ENCODE data around the gene ALDH18A1.

The ALDH18A1 gene

DNA sequence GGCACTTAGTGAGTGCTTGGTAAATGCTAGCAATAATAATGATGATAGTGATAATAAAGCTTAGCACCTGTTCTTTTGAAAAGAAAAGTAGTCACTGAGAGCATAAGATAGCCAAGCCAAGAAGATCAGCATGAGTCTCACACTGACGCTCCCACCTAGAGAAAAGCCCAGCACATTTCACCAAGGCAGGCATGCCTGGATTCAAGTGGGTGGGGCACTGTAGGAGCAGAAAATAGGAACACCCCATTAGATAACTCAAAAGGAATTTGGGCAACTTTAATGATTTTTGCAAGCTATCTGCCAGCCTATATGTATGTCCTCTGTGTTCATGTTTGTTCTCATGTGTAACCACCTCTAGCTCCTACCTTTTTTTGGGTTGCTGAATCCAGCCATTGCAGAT, 77.2 kb downstream of the ALDH18A1 start:
- no peak for DNase-seq (ENCODE audit: low spot score)

DNA sequence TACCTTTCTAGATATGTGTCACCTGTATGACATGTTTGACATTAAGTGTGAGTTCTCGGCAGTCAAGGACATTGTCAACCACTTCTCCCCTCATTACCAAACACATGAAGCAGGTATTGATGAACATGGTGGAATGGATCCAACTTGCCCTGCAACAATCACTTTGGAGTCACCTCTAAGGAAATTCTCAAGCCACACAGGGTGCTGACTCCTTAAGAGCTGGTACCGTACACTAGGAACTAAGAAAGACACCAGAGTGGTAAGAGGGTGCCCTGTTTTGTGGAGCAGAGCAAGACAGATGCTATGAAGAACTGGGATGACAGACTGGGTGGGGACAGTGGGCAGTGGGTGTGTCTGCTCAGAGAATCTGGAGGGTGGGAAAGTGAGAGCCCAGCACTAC, 77.9 kb downstream of the ALDH18A1 start:
- no peak for DNase-seq (ENCODE audit: low spot score)

DNA sequence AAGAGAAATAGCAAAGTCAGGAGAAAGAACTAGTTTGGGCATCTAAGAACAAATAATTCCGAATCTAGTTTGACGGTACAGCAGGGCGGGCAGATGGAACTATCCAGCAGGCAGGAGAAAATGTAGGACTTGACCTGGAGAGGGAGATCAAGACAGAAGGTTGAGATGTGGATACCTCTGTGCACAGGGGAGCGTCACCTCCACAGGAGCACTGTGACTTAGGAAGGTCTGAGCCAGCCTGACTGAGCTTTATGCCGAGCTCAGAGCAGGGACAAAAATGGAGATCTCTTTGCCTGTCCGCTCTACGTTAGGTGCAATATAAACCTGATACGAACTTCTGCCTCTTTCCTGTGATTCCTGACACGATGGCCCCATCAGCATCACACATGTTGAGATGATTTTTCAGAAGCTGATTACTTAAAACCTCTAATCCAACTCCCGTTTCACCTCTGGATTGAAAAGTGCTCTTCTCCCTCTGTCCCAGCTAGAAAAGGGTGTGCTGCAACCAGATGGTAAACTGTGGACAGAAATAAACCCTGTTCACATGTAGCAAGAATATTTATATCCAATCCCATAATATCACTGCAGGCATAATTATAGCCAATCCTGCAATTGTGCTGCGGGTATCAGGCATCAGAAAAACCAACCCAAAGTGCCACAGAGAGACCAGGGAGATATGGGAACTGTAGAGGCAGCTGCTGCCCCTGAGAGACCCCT, 81.7 kb downstream of the ALDH18A1 start:
- no peak for DNase-seq (ENCODE audit: low spot score)

DNA sequence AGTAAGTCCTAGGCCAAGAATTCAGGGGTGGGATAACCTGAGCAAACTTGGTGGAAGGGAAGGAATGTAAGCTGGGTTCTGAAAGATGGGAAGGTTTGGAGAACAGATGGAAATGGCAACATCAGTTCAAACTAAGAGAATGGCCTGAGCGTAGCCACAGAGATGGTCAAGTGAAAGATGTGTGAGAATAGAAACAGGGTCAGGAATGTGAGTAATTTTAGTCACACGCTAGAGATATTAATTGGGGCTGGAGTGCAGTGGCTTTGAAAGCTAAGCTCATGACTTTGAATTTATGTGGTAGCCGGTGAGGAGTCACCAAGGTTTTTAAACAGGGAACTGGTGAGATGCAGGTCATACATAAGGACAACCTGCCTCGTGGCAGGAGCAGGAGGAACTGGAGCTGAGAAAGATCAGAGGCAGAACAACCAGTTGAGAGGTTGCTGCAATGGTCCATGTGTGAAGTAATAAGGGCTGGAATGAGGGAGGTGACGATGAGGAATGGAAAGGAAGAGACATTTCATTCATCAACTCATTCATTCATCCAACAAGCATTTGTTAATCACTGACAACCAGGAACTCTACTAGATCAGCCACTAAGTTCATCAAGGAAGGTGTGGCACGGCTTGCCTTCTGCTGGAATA, 82.4 kb downstream of the ALDH18A1 start:
- no peak for DNase-seq (ENCODE audit: low spot score)

DNA sequence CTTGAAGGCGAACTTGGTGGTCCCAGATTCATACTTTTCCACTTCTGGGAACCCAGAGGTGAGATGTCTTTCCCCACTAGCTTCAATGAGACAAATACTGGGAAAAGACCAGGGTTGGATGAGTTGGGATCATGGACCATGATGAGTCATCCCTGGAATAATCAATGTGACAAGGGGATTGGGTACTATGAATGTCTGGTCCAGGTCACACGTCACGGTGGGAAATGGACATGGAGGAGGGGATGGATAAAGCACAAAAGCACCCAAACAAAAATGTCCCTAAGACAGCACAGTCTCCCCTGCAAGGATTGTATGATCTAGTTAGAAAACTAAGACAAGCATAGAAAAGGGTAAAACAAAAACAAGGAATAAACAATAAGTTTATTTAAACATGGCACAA, 83.0 kb downstream of the ALDH18A1 start:
- DNase-seq (ENCODE audit: low spot score) = no peak

DNA sequence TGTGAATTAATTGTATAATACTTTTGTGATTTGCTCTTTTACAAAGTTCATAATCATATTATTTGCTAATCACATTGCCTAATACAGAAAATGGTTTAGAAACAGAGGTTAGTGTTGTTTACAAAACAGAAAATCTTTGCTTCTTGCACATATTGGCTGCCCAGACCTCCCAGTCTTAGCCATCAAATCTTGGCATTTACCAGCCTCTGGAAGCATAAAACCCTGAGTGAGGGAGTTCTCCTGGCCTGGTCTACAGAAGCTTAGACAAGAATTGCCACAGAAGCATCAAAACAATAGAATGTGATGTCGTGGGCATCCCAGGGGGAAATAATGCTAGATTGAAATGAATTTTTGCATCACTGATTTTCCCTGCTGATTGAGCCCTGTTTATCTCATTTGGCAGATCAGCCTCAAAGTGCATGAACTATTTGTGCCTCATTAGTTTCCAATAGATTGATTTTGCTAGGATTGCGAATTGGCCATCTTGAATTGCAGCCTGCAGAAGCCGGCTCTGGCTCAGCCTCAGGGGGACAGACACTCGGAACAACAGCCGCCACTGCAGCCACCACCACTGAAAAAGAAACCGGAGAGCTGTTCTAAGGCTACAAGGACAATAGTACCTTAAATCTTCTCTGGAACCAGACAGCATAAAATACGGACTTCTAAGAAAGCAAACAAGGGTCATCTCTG, 84.2 kb downstream of the ALDH18A1 start:
- no peak for DNase-seq (ENCODE audit: low spot score)

DNA sequence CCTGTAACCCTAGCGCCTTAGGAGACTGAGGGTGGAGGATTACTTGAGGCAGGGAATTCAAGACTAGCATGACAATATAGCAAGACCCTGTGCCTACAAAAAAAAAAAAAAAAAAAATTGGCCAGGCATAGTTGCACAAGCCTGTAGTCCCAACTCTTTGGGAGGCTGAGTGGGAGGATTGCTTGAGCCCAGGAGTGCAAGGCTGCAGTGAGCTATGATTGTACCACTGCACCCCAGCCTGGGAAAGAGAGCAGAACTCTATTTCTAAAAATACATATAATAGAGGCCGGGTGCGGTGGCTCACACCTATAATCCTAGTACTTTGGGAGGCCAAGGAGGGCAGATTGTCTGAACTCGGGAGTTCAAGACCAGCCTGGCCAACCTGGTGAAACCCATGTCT, 85.1 kb downstream of the ALDH18A1 start:
- no peak for DNase-seq (ENCODE audit: low spot score)

DNA sequence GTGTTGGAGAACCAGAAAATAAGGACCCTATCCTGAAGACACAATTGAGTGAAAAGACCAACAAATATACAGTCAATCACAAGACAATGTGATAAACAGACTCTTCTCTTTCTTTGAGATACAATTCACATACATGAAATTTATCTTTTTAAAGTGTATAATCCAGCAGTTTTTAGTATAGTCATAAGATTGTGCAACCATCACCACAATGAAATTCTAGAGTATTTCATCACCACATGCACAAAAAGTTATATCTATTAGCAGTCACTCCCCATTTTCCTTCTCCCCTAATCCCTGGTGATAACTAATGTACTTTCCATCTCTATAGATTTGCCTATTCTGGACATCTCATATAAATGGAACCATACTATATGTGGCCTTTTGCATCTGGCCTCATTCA, 87.1 kb downstream of the ALDH18A1 start:
- no peak for DNase-seq (ENCODE audit: low spot score)

DNA sequence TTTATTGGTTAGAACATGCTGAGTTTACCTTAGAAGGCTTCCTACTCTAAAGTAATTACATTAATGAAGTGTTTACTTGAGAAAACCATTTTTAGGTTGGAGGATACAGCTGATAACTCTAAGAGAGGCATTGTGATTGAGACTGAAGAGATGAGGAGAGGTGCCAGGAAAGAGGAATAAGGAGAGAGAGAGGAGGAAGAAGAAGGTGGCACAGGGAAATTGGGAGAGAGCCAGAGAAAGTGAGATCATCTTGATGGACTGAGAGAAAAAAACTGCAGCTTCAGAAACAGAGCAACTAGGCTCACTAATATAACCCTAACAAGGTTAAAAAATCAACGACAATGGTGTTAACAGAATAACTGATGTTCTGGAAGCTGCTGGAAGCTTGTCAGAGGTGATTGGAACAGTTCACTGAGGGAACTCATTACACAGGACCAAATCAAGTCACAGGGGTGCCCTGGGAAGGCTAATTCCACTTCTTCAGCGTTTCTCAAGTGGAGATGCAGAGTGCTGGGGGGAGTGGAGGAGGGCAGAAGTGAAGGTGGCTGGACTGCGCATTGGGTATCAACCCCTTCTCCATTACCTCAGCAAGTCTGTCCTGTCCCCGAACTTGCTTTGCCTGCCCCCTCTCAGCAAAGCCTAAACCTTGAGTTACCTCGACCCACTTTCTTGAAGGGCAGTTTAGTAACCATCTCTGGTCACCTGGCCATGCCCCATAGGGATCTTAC, 88.4 kb downstream of the ALDH18A1 start:
- DNase-seq (ENCODE audit: low spot score) = no peak

DNA sequence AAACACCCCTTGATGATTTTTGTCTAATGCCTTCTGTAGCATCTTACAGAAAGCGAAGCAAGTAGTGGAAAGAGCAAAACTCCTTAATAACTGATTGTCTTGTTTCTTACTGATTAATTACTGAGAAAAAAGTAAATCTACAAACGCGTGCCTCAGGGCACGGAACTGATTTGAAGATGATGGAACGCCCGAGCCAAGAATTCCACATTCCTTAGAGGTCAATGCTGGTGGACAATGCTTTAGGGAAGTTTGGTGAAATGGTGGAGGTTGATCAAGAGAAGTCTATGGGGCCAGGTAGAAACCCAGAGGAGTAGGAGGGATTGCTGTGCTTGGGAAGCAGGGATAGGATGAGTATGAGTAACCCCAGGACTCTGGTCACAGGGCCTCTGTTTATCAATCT, 90.4 kb downstream of the ALDH18A1 start:
- no peak for DNase-seq (ENCODE audit: low spot score)

DNA sequence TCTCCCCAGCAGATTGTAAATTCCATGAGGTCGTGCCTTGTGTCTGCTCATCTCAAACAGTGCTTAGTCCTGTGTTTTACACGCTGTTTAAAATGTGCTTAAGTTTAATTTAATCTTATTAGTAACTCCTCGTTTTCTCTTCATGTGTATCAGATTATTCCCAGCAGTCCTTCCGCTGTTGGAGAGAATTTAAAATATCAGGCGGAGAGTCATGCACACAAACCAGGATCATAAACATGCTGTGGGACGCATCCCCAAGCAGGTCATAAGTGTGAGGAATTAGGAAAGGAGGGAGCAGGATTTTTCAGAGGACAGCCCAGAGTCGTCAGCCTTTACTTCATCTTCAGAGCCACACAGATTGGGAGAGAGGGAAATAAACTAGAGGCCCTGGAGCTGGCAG, 91.2 kb downstream of the ALDH18A1 start:
- no peak for DNase-seq (ENCODE audit: low spot score)

DNA sequence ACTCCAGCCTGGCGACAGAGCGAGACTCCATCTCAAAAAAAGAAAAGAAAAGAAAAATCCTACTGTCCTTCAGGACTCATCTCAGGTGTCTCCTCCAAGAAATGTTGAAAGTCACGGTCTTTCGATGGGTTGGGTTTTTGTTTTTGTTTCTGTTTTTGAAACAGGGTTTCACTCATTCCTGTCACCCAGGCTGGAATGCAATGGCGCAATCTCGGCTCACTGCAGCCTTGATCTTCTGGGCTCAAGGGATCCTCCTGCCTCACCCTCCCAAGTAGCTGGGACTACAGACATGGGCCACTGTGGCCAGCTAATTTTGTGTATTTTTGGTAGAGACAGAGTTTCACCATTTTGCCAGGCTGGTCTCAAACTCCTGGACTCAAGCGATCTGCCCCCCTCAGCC, 92.2 kb downstream of the ALDH18A1 start:
- DNase-seq (ENCODE audit: low spot score) = no peak

DNA sequence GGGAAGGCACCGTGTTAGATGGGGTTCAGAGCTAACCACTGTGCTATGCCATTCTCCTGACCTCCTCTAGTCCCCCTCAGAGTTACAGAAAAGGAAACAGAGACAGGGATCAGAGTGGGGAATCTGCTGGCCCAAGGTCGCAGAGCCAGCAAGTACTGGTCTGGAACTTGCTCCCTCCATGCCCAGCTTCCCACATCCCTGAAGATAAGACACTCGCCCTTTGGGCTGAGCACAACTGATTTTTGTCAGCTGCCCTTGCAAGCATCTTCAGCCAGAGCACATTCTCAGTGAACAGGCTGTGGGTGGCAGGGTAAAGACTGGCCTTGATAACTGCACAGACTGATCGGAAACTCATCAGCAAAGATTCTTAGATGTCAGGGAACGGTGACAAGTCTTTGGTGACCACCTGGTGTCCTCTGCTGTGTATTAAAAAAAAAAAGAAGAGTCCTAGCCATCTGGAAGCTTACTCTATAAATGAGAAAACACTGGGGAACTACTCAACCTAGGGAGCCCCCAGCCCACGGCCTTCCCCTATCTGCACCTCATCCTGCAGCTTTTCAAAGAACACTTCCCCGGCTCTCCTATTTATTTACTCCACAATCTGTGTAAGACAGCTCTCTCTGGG, 94.1 kb downstream of the ALDH18A1 start:
- DNase-seq (ENCODE audit: low spot score) = no peak

DNA sequence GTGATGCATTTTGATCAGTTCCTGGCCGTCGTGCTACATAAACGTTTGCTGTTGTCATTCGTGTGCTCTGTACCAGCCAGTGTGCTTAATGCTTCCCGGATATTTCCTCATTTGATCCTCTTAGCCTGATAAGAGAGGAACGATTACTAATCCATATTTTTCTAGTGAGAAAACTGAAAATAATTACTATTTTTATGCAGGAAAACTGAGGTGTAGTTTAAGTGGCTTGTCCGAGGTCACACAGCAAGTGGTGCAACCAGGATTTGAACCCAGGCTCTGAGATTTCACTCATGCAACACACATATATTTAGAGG, 94.7 kb downstream of the ALDH18A1 start:
- no peak for DNase-seq (ENCODE audit: low spot score)

DNA sequence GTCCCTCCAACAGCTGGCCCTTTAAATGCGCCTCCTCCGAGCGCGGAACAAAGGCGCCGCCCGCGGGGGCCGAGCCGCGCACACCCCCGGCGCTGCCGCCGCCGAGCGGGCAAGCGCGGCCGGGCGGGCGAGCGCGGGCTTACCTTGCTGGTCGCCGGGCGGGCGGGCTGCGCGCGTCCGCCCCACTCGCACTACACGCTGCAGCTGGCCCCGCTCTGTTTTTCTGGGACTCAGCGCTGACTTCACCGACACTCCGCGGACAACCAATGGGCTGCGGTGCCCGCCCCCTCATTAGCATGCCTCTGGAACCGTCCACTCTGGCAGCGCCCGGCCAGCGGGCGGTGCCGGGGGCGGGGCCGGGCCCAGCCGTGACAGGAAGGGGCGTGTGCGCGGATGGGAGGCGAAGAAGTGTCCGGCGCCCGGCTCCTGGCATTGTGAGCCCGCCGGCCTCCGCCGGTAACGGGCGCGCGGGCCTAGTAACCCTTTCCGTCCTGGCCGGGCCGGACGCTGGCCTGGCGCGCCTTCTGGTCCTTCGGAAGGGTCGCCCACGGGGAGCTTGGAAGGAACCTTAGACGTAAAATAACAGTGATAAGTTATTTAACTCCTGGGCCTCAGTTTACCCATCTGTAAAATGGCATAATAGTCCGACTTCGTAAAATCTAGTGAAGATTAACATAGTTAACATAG, 95.2 kb downstream of the ALDH18A1 start, which contains the start of gene SORBS1:
Gene SORBS1 (minus strand): TSS at position 195 of the 687 bp plus-strand sequence. CDS start 120,236 bp downstream, outside the sequence.
- DNase-seq (ENCODE audit: low spot score) = peak; percentile 98

DNA sequence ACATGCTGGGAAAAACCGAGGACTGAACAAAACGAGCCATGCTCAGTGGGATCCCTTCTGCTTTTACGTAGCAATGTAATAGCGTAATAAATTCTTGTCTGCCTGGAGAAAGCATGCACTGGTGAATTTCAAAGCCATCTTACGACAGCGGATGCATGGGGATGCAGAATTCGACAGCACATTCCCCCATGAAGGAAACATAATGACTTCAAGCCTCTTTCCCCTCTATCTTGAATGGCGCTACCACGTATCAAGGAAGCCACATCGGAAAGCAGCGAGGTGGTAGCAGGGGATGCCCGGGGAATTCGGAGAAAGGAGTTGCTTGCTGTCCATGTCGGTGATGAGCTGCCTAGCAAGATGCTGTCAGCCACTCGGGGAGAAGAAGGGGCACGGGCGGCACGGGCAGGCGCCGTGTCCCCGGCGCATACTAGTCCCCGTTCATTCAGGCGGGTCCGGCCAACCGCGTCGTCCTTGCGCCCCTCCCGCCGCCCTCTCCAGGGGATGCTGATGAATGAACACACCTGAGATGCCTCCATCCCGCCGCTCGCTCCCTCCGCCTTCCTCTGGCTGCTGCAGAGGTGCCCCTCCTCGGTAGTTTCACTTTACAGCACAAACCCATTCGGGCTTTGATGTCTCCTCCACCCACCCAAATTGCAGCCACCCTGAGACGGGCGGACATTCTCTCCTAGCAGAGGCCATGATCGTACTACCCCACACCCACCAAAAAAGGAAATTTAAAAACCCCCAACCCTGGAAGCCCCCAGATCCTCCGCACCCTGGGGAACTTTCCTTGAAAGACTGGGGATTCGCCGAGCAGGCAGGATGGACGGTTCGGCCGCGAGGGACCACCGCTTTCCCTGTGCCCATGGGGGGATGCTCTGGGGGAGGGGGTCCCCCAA, 96.0 kb downstream of the ALDH18A1 start:
- peak; percentile 57 for DNase-seq (ENCODE audit: low spot score)

DNA sequence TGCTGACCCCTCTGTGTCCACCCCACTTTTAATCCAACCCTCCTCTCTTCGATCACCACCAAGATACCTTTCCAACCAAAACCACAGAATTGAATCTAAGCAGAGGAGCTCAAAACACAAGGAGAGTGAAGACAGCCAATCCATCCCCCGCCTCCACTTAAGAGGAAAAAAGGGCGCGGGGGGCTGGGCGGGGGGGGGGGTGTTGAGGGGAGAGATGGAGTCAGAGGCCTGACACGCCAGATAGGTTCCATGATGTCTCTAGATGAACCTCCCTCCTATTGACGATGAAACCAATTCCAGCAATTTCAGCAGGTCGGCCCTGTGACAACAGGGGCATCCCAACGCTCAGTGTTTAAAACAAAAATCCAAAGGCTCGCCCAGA, 96.6 kb downstream of the ALDH18A1 start:
- no peak for DNase-seq (ENCODE audit: low spot score)

DNA sequence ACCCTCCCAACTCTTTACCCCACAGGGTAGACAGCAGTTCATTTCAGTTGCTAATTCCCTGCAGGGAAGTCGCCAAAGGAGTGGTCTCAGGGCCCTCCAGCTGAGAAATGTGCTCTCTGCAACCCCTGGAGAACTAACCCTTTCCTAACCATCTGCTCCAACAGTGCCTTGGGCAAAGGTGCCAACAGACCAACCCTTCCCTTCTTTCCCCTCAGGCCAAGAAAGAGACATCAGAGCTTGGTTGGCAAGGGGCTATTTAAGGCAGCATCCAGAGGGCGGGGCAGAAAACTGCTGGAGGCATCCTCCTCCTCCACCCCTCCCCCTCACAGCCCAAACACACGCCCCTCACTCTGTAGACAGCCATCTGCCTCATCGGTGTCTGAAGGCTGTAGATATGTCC, 97.0 kb downstream of the ALDH18A1 start:
- peak; percentile 28 for DNase-seq (ENCODE audit: low spot score)

DNA sequence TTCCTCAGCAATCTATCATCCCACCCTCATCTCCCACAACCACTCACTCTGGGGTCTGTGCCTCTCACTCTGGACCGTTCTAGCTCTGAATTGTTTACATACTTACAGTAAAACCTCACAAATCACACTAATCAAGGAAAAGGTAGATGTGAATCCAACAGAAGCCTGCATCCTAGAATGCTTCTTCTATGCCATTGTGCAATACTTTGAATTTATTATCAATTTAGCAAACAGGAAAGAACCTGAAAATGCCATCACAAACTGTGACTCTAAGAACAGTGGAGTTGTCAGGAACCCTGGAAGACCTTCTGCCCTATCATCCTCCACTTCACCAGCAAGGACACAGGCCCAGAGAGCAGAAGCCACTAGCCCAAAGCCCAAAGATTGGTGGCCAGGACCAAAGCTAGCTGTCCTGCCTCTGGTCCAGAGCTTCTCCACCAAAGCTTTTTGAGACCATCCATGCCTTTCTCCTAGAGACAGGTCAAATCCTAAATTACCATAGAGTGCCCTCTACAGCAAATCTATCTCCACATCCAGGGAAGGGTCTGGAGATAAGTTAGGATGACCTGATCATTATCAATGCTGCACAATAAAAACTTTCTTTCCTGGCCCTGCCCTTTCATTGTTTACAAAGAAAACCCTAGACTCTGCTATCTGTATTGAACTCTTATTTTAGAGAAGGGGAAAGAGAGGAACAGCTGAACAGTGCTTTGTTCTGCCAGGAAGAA, 97.8 kb downstream of the ALDH18A1 start:
- no peak for DNase-seq (ENCODE audit: low spot score)

Data from Ammon's horn (tissue), 1 donor.